Measurements from ENCODE around the gene EFR3B.

- no peak for TF ChIP-seq ZNF503 (CRISPR knock-in tag; IDR thresholded peaks at IDR 0.05)
- no peak for TF ChIP-seq ZNF101 (CRISPR knock-in tag; IDR thresholded peaks at IDR 0.05; ENCODE audit: borderline replicate concordance, low read depth)
- no peak for TF ChIP-seq ZSCAN21 (CRISPR knock-in tag; IDR thresholded peaks at IDR 0.05; ENCODE audit: borderline replicate concordance)
- TF ChIP-seq ZNF333 (CRISPR knock-in tag; IDR thresholded peaks at IDR 0.05; ENCODE audit: borderline replicate concordance) = no peak
- no peak for TF ChIP-seq ZNF562 (CRISPR knock-in tag; IDR thresholded peaks at IDR 0.05; ENCODE audit: borderline replicate concordance)
- TF ChIP-seq RFX5 (IDR thresholded peaks at IDR 0.05; ENCODE audit: low read depth, low read length) = no peak
- no peak for TF ChIP-seq MAZ (IDR thresholded peaks at IDR 0.05; ENCODE audit: borderline replicate concordance, low read depth, low read length)
- no peak for TF ChIP-seq MAZ (CRISPR knock-in tag; IDR thresholded peaks at IDR 0.05; ENCODE audit: low read depth)
- no peak for TF ChIP-seq CTCF (CRISPR knock-in tag; IDR thresholded peaks at IDR 0.05)
- TF ChIP-seq DNMT1 (CRISPR knock-in tag; IDR thresholded peaks at IDR 0.05) = no peak
These were observed 40.2 kb downstream of the EFR3B start for GRCh38 chr2:25082002-25082622.
